ENCODE results near the gene HOXD10.
A peak's percentile ranks its signal among the peaks of the same experiment; 100 is the strongest.

The HOXD10 gene

DNA sequence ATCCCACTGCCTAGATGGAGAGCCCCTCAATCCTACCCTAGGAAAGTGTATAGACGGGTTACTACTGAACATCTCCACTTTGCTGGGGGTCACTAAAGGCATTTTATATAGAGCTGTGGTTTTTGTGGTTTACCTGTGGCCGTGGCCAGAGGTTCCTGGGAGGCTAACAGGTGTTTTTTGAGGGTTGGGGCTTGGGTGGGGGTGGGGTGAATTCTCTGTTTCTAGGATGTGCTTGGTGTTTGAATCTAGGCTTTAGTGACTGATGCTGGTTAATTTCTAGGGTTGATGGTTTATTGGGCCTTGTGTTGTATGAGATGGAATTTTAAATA, 20.6 kb downstream of the HOXD10 start:
- DNase-seq = no peak

DNA sequence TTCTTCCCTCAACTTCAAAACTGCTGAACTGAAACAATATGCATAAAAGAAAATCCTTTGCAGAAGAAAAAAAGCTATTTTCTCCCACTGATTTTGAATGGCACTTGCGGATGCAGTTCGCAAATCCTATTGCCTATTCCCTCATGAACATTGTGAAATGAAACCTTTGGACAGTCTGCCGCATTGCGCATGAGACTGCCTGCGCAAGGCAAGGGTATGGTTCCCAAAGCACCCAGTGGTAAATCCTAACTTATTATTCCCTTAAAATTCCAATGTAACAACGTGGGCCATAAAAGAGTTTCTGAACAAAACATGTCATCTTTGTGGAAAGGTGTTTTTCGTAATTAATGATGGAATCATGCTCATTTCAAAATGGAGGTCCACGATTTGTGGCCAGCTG, 21.3 kb downstream of the HOXD10 start:
- DNase-seq = no peak

DNA sequence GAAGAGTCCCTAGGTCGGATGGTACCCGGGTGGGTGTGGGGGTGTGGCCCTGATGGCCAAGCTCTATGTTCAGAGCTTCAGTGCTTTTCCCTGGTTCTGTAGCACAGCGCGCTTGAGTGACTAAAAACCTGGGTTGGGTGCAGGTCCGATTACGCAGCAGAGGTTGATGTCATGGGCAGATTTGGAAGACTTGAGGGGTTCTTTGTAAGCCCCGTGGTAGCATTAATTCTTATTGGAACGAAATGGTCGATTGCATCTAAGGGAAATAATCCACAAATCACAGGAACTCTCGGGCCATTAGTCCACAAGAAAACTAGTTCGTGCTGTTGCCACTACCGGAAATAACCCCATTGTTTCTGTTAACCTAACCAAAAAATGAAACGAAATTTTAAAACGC, 21.9 kb downstream of the HOXD10 start:
- no peak for DNase-seq

DNA sequence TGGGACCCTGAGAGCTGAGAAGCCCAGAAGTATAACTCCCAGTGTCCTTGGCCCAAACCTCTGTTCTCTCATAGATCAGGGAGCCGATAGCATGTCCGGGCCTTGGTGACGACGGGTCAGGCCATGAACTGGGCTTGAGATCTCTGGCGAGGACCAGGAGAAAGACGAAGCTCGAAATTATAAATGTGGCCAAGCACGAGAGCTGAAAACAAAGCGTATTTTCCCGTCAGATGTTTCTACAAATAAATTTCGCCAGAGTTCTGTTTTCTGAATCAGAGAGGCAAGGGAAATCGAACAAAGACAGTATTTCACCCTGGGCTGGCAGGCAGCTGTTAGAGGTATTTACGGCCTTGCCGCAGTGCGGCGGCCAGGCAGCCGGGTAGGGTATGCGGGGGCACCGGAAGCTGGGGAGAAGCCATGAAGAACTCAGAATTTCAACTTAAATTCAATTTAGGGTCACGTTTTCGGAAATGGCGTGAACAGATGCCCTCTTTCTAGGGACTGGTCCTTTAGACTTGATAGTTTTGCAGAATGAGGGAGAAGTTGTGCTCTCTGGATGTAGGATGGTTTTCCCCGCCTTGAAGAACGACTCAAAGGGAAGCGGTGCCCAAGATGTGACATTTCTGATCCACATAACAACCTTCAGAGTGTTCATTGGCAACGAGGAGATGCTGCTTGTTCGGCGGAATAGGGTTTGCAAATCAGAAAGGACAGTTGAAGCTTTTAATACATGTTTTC, 22.5 kb downstream of the HOXD10 start:
- no peak for DNase-seq

DNA sequence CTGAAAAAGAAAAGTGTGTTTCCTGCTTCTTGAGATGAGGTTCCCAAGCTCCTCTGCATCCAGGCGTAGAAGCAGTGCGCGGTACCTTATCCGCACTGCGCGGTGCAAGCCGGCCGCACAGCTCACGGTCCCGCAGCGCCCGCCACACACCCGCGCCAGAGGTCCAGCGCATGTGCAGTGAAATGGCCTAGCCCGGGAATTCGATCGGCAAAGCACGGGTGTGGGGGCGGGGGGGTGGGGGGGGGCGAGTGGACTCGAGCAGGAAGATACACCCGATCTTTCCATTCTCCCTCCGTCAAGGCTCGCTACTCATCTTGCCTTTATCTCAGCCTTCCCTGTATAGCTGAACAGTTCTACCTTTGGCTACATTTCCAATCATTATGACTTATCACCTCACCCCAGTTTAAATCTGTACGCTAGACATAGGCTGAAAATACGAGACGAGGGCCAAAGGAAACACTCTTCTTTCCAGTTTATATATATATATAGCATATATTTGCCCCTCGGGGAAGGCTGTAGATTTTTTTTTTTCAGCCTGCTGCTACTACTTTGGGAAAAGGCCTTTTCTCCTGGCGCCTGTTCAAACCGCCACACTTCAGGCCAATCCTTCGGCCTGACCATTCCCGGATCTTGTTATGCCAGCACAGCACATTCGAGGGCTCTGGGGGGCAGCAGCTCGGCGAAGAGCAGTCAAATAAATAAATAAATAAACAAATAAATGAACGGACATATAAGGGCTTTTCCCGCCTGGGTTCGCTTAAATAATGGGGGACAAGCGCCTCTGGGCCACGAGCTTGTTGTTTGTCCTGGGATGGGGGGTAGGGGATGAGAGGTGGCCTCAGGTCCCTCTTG, 23.3 kb downstream of the HOXD10 start:
- DNase-seq = no peak

DNA sequence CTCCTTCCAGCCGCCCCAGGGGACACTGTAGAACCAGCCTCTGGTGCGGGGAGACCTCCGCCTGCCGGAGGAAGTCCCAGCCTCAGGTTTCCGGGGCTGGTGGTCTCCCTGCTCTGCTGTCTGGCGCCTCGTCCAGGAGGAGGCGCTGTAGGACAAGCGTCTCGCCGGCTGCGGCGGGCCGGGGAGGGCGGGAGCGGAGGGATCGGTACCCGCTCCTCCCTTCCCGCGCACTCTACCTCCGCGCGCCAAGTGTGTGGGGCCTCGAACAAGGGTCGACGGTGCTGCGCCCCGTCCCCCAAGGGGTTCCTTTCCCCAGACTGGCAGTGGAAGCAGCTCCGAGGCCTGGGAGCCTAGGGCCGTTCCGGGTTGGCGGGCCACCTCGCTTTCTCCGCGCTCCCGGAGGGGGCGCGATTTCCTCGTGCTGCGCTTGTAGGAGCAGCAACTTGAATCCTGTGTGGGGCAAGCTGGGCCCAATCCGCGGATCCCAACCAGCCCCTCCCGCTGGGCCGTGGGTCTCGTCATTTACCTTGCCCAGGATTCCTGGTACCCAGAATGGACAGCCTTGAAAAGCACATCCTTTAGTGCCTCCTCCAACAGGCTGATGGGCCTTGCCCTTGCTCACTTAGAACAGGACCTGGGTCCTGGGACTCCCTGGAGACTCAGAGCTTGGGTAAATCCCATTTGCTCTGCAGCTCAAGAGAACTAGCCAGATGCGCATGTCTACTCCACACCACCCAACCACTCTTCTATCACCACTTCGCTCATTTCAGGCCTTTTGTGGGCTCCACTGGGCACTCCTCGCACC, 24.1 kb downstream of the HOXD10 start:
- peak; percentile 64 for DNase-seq

DNA sequence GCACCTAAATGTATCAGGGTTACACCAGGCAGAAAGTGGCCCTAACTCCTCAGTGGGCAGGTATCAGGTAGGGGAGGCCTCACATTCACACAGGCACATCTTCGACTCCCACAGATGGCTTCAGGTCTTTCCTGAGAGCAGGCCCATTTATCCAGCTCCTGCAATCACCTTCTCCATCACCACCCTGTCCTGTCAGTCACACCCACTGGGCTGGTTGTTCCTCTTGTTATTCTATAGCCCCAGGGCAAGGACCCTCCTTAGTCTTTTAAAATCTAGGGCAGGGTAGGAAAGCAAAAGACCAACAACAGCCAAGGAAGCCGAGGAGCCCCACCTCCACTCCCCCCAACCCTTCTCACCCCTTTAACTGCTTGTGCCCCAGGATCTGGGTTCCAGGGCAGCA, 25.7 kb downstream of the HOXD10 start:
- DNase-seq = no peak

DNA sequence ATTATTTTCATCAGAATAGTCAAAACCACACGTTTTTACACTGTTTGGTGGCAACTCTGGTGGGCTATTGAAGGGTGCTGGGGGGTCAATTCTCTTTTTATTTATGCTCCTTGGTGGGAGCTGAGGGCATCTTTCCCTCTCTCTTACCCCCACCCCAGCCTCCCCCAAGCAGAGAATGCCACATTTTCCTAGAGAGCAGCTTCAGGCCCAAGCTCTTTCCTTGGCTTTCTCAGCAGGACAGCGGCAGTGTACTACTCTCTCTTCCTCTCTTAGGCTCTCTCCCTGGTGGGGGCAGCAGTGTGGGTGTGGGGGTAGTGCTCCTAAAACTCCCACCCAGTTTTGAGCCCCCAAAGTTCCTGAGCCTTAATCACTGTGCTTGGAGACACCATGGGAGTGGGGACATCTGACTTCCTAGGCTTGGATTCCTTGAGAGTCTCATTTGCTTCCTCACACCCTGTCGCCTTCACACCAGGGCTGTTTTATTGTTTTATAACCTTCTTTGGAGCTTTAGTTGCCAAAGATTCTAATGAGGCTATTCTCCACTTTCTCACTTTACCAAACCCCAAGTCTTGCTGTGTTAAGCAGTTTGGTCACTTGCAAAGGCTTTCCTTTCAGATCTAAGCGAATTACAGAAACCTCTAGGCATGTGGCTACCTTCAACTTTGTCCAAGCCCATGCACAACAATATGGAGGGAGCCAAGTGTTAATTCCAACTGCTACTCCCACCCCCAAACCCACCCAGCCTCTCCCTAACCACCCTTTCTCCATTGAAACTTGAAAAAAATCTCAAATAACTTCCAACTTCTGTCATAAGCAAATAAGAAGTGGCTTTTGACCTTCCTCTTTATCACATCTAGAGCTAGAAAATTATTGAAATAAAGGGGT, 28.7 kb downstream of the HOXD10 start:
- no peak for DNase-seq

DNA sequence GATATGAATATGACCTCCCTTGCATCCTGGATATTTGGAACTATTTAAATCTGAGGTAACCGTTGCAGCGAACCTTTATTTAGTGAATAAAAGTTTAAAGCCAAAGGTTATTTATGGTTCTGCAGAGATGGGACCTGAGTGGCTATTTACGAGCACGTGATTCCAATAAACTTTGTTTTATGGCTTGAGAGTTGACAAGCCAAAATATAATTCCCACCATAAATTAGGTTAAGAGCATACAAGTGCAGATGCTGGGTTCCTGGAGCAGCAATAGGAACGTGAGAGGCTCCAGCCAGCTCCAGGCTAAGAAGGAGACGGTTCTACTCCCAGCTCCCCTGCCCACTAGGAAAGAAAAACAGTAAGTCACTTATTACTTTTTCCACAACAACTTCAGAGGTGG, 29.5 kb downstream of the HOXD10 start:
- no peak for DNase-seq

DNA sequence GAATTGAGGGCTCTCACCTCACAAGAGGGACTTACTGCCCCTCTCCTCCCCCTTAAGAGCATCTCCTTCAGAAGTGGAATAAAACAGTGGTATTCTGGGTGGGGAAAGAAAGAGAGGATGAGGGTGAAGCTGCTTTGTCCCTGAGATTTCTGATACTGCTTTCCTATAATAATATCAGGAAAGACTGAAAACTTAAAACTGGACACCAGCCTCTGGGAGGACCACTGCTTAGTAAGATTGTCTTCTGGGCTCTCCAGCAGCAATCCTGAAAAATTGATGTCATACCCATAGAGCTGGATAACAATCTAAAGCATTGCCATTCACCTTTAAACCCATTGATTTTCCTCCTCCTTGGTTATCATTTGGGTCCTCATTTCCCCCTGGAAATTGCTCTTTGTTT, 30.1 kb downstream of the HOXD10 start:
- no peak for DNase-seq

DNA sequence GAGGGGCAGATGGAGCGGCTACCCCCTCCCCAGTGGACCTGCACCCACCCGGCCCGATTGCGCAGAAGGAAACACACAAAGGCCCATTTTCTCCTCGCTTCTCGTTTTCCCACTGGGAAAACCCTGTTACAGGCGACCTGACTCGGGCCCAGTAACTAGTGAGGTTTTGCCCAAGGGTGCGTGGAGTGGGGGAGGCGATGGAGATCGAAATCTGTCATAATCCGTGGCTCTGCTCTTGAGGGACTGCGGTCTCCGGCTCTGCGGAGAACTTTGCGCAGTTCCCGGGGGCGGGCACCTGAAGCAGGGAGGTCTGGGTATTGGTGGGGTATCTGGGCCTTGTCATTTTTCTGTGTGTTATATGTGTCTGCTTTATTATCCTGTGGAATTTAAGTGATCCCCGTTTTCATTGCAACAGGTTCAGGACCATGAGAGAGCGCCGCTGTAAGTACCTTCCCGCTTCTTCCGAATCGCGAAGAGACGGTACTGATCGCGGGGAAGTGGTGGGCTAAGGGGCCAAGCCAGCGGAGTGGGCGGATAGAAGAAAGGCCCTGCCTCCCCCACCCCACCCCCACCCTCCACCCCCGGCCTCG, 30.7 kb downstream of the HOXD10 start:
- no peak for DNase-seq

DNA sequence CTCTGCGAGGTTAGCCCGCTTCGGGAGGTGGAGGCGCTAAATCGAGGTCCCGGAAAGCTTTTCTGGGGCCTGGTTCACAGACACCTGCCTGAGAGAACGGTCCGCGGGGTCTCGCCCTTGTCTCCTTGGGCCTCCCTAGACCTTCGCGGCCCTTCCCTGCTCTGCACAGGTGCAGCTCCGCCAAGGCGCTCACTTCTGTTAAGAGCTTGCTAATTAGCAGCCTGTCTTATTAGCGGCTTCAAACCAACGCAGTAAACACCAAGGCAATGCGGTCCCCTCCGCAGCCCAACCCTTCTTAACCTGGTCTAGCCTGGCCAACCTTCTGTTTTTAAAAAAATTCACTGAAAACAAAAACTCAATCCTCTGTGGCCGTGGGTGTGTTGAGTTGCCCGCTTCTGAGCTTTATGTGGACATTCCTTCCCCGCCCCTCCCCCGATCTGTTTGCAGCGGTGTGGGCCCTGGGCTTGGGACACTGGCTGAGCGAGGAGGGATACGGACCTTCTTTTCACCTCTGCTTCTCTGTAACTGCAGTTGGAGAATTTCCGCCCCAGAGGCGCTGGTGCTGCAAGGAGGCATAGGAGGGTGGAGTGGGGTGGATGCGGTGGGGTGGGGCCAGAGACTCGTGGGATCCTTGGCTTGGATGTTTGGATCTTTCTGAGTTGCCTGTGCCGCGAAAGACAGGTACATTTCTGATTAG, 31.4 kb downstream of the HOXD10 start:
- no peak for DNase-seq

DNA sequence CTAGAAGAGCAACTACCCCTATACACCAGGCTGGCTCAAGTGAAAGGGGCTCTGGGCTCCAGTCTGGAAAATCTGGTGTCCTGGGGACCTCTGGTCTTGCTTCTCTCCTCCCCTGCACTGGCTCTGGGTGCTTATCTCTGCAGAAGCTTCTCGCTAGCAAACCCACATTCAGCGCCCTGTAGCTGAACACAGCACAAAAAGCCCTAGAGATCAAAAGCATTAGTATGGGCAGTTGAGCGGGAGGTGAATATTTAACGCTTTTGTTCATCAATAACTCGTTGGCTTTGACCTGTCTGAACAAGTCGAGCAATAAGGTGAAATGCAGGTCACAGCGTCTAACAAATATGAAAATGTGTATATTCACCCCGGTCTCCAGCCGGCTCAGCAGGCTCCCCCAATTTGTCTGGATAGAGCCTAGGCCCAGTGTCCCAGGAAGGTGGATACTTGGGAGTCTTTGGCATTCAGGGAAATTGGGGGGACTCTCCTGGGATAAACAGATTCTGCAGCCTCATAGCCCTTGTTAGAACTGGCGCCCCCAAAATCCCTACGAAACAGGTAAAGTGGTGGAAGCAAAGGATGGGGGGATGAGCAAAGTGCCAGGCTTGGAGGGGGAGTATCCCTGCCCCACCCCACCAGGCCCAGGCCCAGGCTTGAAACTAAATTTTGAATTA, 32.3 kb downstream of the HOXD10 start:
- DNase-seq = no peak

DNA sequence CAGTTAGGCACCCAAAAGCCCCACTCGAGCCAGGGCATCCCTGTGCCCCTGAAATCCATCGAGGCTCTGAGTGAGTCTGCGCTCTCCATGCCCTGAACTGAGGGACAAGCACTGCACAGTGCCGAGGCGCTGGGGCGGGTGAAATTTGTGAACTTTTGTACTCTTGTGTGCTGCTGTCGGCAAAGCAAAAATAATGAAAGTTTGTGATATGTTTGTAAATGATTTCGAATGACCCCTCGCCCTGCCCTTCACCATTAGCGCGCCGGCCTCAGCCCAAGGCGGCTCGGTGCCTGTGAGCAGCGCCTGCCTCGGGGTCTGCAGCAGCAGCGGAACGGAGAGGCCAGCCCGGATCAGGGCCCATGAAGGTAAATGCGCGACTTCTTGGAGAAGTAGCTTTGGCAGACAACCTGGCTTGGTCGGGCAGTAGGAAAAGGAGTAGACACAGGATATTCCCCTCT, 32.9 kb downstream of the HOXD10 start:
- no peak for DNase-seq

DNA sequence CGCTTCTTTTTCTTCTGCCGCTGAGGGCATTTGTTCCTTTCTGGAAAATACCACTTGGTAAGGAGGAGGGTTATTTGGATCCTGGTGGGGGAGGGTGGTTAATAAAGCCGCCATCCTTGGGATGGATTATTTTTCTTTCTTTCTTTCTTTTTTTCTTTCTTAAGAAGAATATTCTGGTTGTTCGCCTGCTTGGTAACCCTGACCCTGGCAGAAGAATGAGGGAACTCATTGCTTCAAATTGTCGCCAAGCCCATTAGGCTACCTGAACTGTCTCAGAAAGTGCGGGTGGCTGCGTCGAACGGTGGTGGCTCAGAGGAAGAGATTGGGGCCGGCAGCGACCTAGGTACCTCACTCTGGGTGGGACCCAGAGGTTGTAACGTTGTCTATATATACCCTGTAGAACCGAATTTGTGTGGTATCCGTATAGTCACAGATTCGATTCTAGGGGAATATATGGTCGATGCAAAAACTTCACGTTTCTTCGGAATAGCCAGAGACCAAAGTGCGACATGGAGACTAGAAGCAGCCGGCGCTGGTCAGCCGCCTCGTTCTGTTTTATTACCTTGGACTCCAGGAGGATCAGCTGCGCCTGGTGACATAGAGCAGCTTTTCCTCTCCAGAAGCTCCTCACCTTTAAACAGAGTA, 33.5 kb downstream of the HOXD10 start:
- DNase-seq = no peak

DNA sequence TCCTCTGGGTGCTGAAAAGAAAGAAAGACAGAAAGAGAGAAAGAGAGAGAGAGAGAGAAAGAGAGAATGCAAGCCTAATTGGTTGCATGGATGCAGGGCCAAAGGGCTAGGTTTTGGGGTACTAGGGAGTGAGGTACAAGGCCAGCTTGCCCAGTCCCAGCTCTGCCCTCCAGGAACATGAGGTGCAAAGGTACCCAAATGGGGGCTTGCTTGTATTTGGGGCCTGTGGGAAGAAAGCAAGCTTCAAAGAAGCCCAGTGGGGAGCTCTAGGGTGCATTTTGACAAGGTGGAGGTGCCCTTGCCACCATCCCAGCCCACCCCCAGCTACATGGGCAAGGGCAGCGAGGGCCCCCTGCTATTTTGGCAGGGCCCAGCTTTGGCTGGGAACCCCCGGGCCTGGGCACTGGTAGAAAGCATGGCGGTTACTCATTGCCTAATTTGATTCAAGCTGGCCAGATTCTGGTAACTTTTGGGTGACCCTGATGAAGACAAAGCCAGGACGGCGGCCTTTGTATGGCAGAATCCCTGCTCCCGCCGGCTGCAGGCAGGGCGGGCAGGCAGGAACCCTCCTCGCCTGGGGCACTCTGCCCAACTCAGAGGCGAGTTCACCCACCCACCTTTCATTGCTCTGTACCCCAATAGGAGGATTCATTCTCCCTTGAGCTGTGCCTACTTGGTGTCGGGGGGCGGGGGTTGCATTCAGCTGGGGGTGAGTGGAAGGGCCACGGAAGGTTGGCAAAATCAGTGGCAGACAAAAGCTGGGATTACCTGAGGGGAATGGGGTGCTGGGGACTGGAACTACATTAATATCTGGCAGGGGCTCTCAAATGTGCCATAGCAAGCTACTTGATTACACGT, 34.2 kb downstream of the HOXD10 start:
- no peak for DNase-seq

DNA sequence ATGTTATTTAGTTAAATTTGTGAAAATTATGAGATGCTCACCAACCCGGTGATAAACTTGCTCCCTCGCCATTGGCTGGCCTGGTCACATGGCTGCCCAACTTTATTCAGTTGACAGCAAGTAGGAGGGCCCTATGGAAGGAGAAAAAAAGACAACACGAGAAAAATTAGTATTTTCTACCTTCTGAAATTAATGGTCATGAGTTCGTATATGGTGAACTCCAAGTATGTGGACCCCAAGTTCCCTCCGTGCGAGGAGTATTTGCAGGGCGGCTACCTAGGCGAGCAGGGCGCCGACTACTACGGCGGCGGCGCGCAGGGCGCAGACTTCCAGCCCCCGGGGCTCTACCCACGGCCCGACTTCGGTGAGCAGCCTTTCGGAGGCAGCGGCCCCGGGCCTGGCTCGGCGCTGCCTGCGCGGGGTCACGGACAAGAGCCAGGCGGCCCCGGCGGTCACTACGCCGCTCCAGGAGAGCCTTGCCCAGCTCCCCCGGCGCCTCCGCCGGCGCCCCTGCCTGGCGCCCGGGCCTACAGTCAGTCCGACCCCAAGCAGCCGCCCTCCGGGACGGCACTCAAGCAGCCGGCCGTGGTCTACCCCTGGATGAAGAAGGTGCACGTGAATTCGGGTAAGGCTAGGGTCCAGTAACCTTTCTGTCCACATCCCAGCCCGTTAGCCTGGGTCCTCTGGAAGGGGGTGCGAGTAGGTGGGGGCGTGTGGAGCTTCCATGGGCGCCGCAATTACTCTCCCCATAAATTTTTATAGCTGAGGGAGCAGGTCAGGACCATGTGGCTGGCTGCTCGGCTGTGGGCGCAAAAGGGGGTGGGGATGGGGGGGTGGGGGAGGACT, 35.1 kb downstream of the HOXD10 start, which contains the start of gene HOXD4:
TSS of gene HOXD4 (plus strand) at position 109 of the 846 bp plus-strand sequence. CDS start at position 193, 84 bp downstream.
- DNase-seq = no peak

All from NCI-H1694 (cell line).